ENCODE data around the gene PRDM15.
A peak's percentile ranks its signal among the peaks of the same experiment; 100 is the strongest.

Gene PRDM15

GRCh38 chr21:41875086-41875485 is 4.1 kb downstream of the PRDM15 start:
- Mint-ChIP-seq H3K27me3 (ENCODE audit: low read depth) (no peaks in the 10 kb centered on the region), H3K9me3 (no peaks in the 10 kb centered on the region), H3K27ac (no peak overlapping the region), H3K4me1 (peaks cover 19% of the 10 kb centered on the region), H3K36me3 (ENCODE audit: low read depth) (no peaks in the 10 kb centered on the region), H3K4me3 (no peak overlapping the region)
- no peak for TF ChIP-seq CTCF (IDR thresholded peaks at IDR 0.05; ENCODE audit: unreplicated experiment in 3 of 3)

- H3K9me3 Mint-ChIP-seq = no peaks in the 10 kb centered on the region
These were observed 4.5 kb downstream of the PRDM15 start for GRCh38 chr21:41874611-41875010.

GRCh38 chr21:41873426-41873825 is 5.7 kb downstream of the PRDM15 start:
- no peak for TF ChIP-seq CTCF (IDR thresholded peaks at IDR 0.05; ENCODE audit: unreplicated experiment in 3 of 3)
- H3K36me3 Mint-ChIP-seq (ENCODE audit: low read depth) = no peaks in the 10 kb centered on the region
- H3K4me1 Mint-ChIP-seq = peaks cover 19% of the 10 kb centered on the region
- H3K27ac Mint-ChIP-seq = no peak overlapping the region
- H3K9me3 Mint-ChIP-seq = no peaks in the 10 kb centered on the region
- H3K27me3 Mint-ChIP-seq (ENCODE audit: low read depth) = no peaks in the 10 kb centered on the region
- H3K4me3 Mint-ChIP-seq = no peak overlapping the region

More at GRCh38 chr21:41874611-41875010, 4.5 kb downstream of the PRDM15 start:
- Mint-ChIP-seq H3K4me1 (peaks cover 19% of the 10 kb centered on the region), H3K4me3 (peak overlapping the region in 2 of 3 experiments; percentile 12 to 58), H3K36me3 (ENCODE audit: low read depth) (no peaks in the 10 kb centered on the region), H3K27me3 (ENCODE audit: low read depth) (no peaks in the 10 kb centered on the region), H3K27ac (no peak overlapping the region)
- no peak for TF ChIP-seq CTCF (IDR thresholded peaks at IDR 0.05; ENCODE audit: unreplicated experiment in 3 of 3)

- H3K4me1 Mint-ChIP-seq = peaks cover 17% of the 10 kb centered on the region
- no peaks in the 10 kb centered on the region for H3K36me3 Mint-ChIP-seq (ENCODE audit: low read depth)
- H3K27me3 Mint-ChIP-seq (ENCODE audit: low read depth) = no peaks in the 10 kb centered on the region
- H3K4me3 Mint-ChIP-seq = no peak overlapping the region
- no peaks in the 10 kb centered on the region for H3K9me3 Mint-ChIP-seq
- no peak overlapping the region for H3K27ac Mint-ChIP-seq
- no peak for TF ChIP-seq CTCF (IDR thresholded peaks at IDR 0.05; ENCODE audit: unreplicated experiment in 3 of 3)
These were observed 6.1 kb downstream of the PRDM15 start for GRCh38 chr21:41873005-41873404.

- no peak overlapping the region for H3K27ac Mint-ChIP-seq
- H3K9me3 Mint-ChIP-seq = no peaks in the 10 kb centered on the region
- H3K4me3 Mint-ChIP-seq = no peak overlapping the region
- no peaks in the 10 kb centered on the region for H3K36me3 Mint-ChIP-seq (ENCODE audit: low read depth)
- peaks cover 9% of the 10 kb centered on the region for H3K4me1 Mint-ChIP-seq
- H3K27me3 Mint-ChIP-seq (ENCODE audit: low read depth) = no peaks in the 10 kb centered on the region
- TF ChIP-seq CTCF (IDR thresholded peaks at IDR 0.05; ENCODE audit: unreplicated experiment in 3 of 3) = no peak
These were observed 7.7 kb downstream of the PRDM15 start for GRCh38 chr21:41871293-41872030.

- no peak overlapping the region for H3K27ac Mint-ChIP-seq
These were observed 9.4 kb downstream of the PRDM15 start for GRCh38 chr21:41869771-41870170.

More at GRCh38 chr21:41869771-41870170, 9.4 kb downstream of the PRDM15 start:
- H3K27me3 Mint-ChIP-seq (ENCODE audit: low read depth) = no peaks in the 10 kb centered on the region
- H3K4me1 Mint-ChIP-seq = no peaks in the 10 kb centered on the region
- H3K36me3 Mint-ChIP-seq (ENCODE audit: low read depth) = no peaks in the 10 kb centered on the region
- H3K9me3 Mint-ChIP-seq = no peaks in the 10 kb centered on the region
- no peak overlapping the region for H3K4me3 Mint-ChIP-seq
- TF ChIP-seq CTCF (IDR thresholded peaks at IDR 0.05; ENCODE audit: unreplicated experiment in 3 of 3) = no peak

All from nephron (organoid).